OCI-LY3 (cell line): ENCODE results near the gene ANKRD39.

Source experiments
- EZH2phosphoT487 ChIP-seq: fragments of 200-600 bp; shearing (Covaris generic); IDR thresholded peaks from 2 replicates; pipeline ENCODE4 v1.6.1; 2018; ENCODE audit warnings: antibody characterized with exemption, mixed run types, low read depth
- TF ChIP-seq, protein P1 (sequence below): fragments of 200-600, 300-600 bp; sonication (generic); IDR thresholded peaks from 2 replicates; pipeline ENCODE4 v1.5.1; 2014; ENCODE audit warnings: antibody characterized with exemption, low read length, low read depth

DNA sequence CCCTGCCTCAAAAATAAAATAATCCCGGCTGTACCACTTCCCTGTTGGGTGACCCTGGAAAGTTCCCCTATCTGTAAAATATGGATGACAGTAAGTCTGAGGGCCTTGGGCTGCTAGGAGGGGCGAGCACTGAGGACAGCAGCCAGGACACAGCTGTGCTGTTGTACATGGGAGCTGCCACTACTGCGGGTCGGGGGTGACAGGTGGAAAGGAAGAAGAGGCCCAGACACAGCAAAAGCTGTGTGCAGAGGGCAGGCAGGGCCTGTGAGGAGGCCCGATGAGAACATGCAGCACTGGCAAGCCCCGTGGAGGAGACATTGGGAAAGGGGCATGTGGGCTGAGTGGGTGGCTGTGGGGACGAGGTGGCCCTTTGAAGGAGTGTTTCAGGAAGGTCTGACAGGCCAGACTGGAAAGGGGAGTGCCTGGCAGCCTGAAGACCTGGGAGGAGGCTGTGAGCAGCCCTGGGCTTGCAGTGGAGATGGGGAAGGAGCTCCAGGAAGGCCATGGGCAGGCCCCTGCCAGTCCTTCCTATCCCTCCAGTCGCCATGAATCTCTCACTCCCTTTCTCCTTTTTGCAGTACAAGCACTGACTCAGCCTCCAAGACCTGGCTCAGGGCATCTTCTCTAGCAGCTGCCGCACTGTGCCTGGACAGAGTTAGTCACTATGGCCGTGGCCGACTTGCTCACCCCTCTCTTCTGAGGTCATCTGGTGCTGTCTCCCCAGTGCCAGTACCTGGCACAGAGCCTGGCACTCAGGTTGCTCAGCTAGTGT is 41.0 kb upstream of the ANKRD39 start:
- TF ChIP-seq, protein P1, sequence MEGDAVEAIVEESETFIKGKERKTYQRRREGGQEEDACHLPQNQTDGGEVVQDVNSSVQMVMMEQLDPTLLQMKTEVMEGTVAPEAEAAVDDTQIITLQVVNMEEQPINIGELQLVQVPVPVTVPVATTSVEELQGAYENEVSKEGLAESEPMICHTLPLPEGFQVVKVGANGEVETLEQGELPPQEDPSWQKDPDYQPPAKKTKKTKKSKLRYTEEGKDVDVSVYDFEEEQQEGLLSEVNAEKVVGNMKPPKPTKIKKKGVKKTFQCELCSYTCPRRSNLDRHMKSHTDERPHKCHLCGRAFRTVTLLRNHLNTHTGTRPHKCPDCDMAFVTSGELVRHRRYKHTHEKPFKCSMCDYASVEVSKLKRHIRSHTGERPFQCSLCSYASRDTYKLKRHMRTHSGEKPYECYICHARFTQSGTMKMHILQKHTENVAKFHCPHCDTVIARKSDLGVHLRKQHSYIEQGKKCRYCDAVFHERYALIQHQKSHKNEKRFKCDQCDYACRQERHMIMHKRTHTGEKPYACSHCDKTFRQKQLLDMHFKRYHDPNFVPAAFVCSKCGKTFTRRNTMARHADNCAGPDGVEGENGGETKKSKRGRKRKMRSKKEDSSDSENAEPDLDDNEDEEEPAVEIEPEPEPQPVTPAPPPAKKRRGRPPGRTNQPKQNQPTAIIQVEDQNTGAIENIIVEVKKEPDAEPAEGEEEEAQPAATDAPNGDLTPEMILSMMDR = no peak
- no peak for TF ChIP-seq EZH2phosphoT487
